GM12878 (cell line): Measurements from ENCODE around the gene PTK7. TPM values are rescaled to one million over a fixed set of nuclear protein-coding genes. Genes with fewer than 3 reads are reported as not detected.

Experiments used
- FOXK2 ChIP-seq: fragments of 450-650 bp; IDR thresholded peaks from 2 replicates; pipeline ENCODE4 v1.6.1; 2017; ENCODE audit warnings: mild to moderate bottlenecking, moderate library complexity
- POLR2AphosphoS2 ChIP-seq: IDR thresholded peaks from 2 replicates; pipeline ENCODE4 v1.6.1; 2011; ENCODE audit warnings: low read depth, mild to moderate bottlenecking, low read length, improper control_type of control experiment, moderate library complexity
- TBL1XR1 ChIP-seq: IDR thresholded peaks from 2 replicates; pipeline ENCODE4 v1.6.1; 2012; ENCODE audit warnings: low read depth, low read length, improper control_type of control experiment
- ZBTB33 ChIP-seq: fragments of 450-650 bp; IDR thresholded peaks from 2 replicates; pipeline ENCODE4 v1.6.1; 2017; ENCODE audit warnings: mild to moderate bottlenecking
- ZNF384 ChIP-seq: IDR thresholded peaks from 2 replicates; pipeline ENCODE4 v1.6.1; 2012; ENCODE audit warnings: low read depth, mild to moderate bottlenecking, low read length, improper control_type of control experiment, borderline replicate concordance
- ZNF687 ChIP-seq: fragments of 450-650 bp; IDR thresholded peaks from 2 replicates; pipeline ENCODE4 v1.6.1; 2017; ENCODE audit warnings: mild to moderate bottlenecking, moderate library complexity
- polyA plus RNA-seq, 11 experiments: library from polyadenylated mRNA; depleted of rRNA in 4 of 11; unstranded in 6 of 11; stranded (reverse) in 5 of 11; fragments of >200 nt; fragmentation: Nextera tagmentation in 4 of 11; fragmentation: Illumina TruSeq in 1 of 11; extraction: Ambion mirVana in 4 of 11; extraction: Trizol in 1 of 11; gene quantifications; 1 replicate in 1 of 11; 2 replicates in 10 of 11; pipeline versions ENCODE4 v1.2.1 to v1.2.3, GENCODE V29; 2011 to 2016; ENCODE audit warnings: inconsistent platforms in 2 of 11, missing spikeins in 2 of 11, low read depth in 1 of 11
- total RNA-seq, 4 experiments: library from RNA; depleted of rRNA in 3 of 4; stranded (reverse); fragments of >200 nt in 3 of 4; fragmentation: Illumina TruSeq in 1 of 4; extraction: Trizol in 1 of 4; gene quantifications; 2 replicates each; pipeline versions ENCODE4 v1.2.1 to v1.2.3, GENCODE V29; 2013 to 2021

PTK7 gene
- total and polyA plus RNA-seq, 10 of the 15 experiments (the other 5 are each of a cell fraction or from before 2014, with no cell fraction given), result 0.18 to 14.4 (median 3.3) TPM; not detected in 1

GRCh38 chr6:43125119-43125518, 49.0 kb downstream of the PTK7 start (continued):
- TF ChIP-seq ZNF687 (no peak), POLR2AphosphoS2 (no peak), TBL1XR1 (no peak), ZNF384 (no peak), FOXK2 (no peak), ZBTB33 (no peak)
